ENCODE measurements around the gene BCL11A.

- TF ChIP-seq POLR2A (IDR thresholded peaks at IDR 0.05) (no peak), CTCF (IDR thresholded peaks at IDR 0.05) (no peak)
Observed at GRCh38 chr2:60429681-60430080, 123.8 kb downstream of the BCL11A start.

Measured in esophagus squamous epithelium (tissue), 4 donors.